ENCODE results near the gene PGAM2. TPM values are rescaled to one million over a fixed set of nuclear protein-coding genes. Genes with fewer than 3 reads are reported as not detected.

Gene PGAM2
- total RNA-seq, 4 donors from 2014 or later = 2.3 to 5.0 TPM; not detected in 2

DNA sequence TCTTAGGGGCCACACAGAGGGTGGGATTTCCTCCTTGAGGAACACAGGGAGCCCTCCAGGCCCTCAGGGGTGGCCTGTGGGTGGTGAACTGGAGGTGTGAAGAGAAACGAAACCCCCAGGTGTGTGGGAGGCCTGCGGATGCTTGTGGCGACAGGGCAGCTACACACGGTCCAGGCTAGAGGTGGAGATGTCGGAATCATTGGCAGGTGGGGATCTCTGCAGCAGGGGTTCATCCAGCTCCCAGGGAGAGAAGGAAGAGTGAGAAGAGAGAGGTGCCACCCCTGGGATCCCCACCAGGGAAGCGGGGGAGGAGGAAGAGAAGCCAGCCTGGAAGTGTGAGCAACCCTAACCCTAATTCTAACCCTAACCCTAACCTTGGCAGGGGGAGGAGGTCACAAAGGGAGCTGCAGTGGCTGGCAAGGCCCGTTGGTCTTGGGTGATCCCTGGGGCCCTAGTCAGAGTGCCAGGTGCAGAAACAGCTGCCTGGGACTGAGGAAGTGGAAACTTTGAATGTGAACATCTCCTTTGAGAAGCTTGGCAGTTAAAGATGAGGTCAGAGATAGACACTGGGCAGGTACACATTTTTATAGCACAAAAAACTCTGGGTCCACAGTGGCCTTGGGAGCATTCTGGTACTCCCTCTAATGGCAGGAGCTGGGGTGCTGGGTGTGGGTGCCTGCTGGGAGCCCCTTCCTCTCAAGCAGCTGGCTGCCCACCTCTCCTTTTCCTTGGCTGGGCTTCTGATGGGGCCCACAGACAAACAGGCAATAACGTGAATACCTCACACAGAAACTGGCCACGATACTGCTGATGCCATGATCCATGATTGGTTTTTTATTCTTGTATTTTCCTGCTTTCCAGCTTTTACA, 31.9 kb upstream of the PGAM2 start:
- WGBS = 91% methylated on average over 8 of the region's 9 CpGs
- TF ChIP-seq EP300 (IDR thresholded peaks at IDR 0.05) (no peak), POLR2A (IDR thresholded peaks at IDR 0.05) (no peak), POLR2AphosphoS5 (IDR thresholded peaks at IDR 0.05) (no peak)
- TF ChIP-seq, protein P1, sequence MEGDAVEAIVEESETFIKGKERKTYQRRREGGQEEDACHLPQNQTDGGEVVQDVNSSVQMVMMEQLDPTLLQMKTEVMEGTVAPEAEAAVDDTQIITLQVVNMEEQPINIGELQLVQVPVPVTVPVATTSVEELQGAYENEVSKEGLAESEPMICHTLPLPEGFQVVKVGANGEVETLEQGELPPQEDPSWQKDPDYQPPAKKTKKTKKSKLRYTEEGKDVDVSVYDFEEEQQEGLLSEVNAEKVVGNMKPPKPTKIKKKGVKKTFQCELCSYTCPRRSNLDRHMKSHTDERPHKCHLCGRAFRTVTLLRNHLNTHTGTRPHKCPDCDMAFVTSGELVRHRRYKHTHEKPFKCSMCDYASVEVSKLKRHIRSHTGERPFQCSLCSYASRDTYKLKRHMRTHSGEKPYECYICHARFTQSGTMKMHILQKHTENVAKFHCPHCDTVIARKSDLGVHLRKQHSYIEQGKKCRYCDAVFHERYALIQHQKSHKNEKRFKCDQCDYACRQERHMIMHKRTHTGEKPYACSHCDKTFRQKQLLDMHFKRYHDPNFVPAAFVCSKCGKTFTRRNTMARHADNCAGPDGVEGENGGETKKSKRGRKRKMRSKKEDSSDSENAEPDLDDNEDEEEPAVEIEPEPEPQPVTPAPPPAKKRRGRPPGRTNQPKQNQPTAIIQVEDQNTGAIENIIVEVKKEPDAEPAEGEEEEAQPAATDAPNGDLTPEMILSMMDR (IDR thresholded peaks at IDR 0.05) = no peak
- Histone ChIP-seq H3K4me1 (peaks cover 27% of the 10 kb centered on the region), H3K4me3 (no peak overlapping the region), H3K36me3 (no peaks in the 10 kb centered on the region), H3K27ac (no peak overlapping the region), H3K27me3 (no peaks in the 10 kb centered on the region), H3K9me3 (no peaks in the 10 kb centered on the region)
- DNase-seq (ENCODE audit: low spot score in 2 of 2) = no peak

DNA sequence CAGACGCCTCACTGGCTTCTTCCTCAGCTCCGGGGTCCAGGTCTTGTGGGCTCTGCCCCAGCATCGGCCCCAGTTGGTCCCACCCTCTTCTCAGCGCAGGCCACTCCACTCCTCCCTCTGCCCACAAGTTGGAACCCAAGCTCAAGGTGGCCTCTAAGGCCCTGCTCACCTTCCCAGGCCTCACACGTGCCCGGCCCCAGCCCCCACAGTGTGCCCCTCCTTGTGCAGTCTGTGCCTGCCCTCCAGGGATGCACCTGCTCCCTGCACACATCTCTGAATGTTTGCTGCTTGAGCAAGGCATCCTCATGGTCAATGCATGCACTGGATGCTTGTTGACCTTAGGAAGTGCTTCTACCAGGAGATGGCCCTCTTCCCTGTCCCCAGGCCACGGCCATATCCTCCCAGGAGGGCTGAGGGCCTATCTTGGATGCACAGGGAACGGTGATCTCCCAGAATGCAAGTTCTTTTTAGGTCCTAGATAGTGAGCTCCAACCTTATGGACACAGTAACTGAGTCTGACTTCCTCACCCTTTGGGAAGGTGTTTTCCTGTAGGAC, 31.0 kb upstream of the PGAM2 start:
- no peaks in the 10 kb centered on the region for H3K9me3 ChIP-seq
- WGBS = 80% methylated on average over 8 of the region's 8 CpGs
- no peak overlapping the region for H3K27ac ChIP-seq
- H3K36me3 ChIP-seq = no peaks in the 10 kb centered on the region
- no peak overlapping the region for H3K4me3 ChIP-seq
- H3K27me3 ChIP-seq = no peaks in the 10 kb centered on the region
- no peak for TF ChIP-seq POLR2A (IDR thresholded peaks at IDR 0.05)
- TF ChIP-seq POLR2AphosphoS5 (IDR thresholded peaks at IDR 0.05) = no peak
- no peak for TF ChIP-seq EP300 (IDR thresholded peaks at IDR 0.05)
- TF ChIP-seq, protein P1 (IDR thresholded peaks at IDR 0.05) = no peak
- no peak for DNase-seq (ENCODE audit: low spot score in 2 of 2)
- peaks cover 21% of the 10 kb centered on the region for H3K4me1 ChIP-seq

GRCh38 chr7:44095781-44096180, 30.4 kb upstream of the PGAM2 start:
- no peak for DNase-seq (ENCODE audit: low spot score in 2 of 2)
- H3K36me3 ChIP-seq = no peaks in the 10 kb centered on the region
- no peaks in the 10 kb centered on the region for H3K27me3 ChIP-seq
- TF ChIP-seq POLR2AphosphoS5 (IDR thresholded peaks at IDR 0.05) (no peak), EP300 (IDR thresholded peaks at IDR 0.05) (no peak), POLR2A (IDR thresholded peaks at IDR 0.05) (no peak)
- TF ChIP-seq, protein P1 (IDR thresholded peaks at IDR 0.05) = no peak
- no peak overlapping the region for H3K4me3 ChIP-seq
- H3K27ac ChIP-seq = no peak overlapping the region
- H3K4me1 ChIP-seq = peaks cover 14% of the 10 kb centered on the region
- 100% methylated on average over 3 of the region's 3 CpGs for WGBS
- H3K9me3 ChIP-seq = no peaks in the 10 kb centered on the region

DNA sequence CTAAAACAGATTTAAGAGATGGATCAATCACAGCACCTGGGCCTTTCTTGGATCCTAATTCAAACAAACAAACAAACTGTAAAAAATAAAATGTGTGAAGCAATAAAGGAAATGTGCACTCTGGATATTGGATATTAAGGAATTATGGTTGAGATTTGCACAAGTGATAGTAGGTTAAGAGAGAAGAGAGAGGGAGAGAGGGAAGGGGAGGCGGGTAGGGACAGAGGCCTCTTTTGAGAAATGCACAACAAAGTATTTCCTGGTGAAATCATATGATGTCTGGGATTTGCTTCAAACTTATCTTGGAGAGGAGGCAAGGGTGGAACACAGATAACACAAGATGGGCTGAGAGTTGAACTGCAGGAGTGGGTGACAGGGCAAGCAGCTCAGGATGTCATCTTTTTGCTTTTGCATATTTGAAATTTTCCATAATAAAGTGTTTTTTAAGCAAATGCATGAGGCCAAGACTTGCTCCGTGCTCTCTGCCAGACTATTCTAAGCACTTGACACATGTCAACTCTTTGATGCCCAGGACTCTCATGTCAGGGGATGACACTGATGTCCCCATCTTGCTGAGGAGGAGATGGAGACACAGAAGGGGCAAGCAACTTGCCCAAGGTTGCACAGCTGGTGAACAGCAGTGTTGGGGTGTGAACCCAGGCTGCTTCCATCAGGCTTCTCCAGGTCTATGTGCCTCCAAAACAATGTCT, 29.7 kb upstream of the PGAM2 start:
- Histone ChIP-seq H3K9me3 (no peaks in the 10 kb centered on the region), H3K36me3 (no peaks in the 10 kb centered on the region), H3K27me3 (no peaks in the 10 kb centered on the region), H3K4me3 (no peak overlapping the region), H3K4me1 (peaks cover 14% of the 10 kb centered on the region), H3K27ac (peak overlapping the region; percentile 1)
- WGBS = 60% methylated on average over 2 of the region's 2 CpGs
- no peak for DNase-seq (ENCODE audit: low spot score in 2 of 2)
- TF ChIP-seq POLR2A (IDR thresholded peaks at IDR 0.05) (no peak), POLR2AphosphoS5 (IDR thresholded peaks at IDR 0.05) (no peak), EP300 (IDR thresholded peaks at IDR 0.05) (no peak)
- TF ChIP-seq, protein P1 (IDR thresholded peaks at IDR 0.05) = no peak

DNA sequence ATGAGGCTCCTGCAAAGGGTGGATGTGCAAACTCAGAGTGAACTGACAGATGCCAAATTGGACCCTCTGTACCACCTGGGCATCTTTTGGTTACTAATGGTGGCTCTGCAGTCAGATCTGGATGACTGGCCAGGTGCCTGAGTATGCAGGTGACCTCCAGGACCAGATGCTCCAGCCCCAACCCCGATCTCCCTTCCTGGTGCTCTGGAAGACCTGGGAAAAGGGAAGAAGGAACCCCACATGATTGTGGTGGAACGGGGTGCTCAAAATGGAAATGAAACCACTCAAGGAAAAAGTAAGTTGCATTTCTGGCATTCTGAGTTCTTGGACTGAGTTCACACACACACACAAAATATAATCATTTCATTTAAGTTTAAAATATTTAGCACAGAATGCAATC, 29.0 kb upstream of the PGAM2 start:
- no peak for TF ChIP-seq POLR2AphosphoS5 (IDR thresholded peaks at IDR 0.05)
- TF ChIP-seq, protein P1 (IDR thresholded peaks at IDR 0.05) = no peak
- TF ChIP-seq POLR2A (IDR thresholded peaks at IDR 0.05) = no peak
- no peak for TF ChIP-seq EP300 (IDR thresholded peaks at IDR 0.05)
- no peak for DNase-seq (ENCODE audit: low spot score in 2 of 2)
- Histone ChIP-seq H3K4me1 (peaks cover 13% of the 10 kb centered on the region), H3K27ac (peak overlapping the region; percentile 1), H3K36me3 (no peaks in the 10 kb centered on the region), H3K4me3 (no peak overlapping the region), H3K9me3 (no peaks in the 10 kb centered on the region), H3K27me3 (no peaks in the 10 kb centered on the region)
- 46% methylated on average over 2 of the region's 2 CpGs for WGBS

Data from suprapubic skin (tissue), 4 donors.